ENCODE data around the gene PDP2.

PDP2 gene

DNA sequence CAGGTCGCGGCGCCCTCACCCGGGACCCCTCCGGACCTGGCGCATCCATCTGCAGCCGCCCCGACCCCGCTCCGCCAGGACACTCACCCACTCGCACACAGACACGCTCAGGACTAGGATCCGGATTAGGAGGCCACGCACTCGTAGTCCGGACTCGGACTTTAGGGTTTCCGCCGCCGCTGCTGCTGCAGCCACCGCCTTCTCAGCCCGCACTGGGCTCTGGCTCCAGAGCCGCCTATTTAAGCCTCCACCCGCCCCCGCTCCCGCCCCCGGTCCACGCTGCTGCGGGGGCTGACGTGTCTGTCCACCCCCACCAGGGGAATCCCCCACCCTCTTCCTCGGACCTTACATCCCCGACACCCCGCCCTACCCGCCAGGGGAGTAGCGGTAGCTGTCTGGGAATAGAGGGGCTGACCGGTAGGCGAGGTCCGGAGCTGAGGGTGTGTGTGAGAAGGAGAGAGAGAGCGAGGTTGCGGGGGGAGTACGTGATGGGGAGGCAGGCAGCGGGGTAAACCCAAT, 45.1 kb downstream of the PDP2 start, which contains the start of gene RRAD:
Gene RRAD (minus strand): TSS at position 214 of the 519 bp plus-strand sequence. CDS start 356 bp downstream, outside the sequence.
- TF ChIP-seq, protein P1, sequence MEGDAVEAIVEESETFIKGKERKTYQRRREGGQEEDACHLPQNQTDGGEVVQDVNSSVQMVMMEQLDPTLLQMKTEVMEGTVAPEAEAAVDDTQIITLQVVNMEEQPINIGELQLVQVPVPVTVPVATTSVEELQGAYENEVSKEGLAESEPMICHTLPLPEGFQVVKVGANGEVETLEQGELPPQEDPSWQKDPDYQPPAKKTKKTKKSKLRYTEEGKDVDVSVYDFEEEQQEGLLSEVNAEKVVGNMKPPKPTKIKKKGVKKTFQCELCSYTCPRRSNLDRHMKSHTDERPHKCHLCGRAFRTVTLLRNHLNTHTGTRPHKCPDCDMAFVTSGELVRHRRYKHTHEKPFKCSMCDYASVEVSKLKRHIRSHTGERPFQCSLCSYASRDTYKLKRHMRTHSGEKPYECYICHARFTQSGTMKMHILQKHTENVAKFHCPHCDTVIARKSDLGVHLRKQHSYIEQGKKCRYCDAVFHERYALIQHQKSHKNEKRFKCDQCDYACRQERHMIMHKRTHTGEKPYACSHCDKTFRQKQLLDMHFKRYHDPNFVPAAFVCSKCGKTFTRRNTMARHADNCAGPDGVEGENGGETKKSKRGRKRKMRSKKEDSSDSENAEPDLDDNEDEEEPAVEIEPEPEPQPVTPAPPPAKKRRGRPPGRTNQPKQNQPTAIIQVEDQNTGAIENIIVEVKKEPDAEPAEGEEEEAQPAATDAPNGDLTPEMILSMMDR (IDR thresholded peaks at IDR 0.05): no peak

- TF ChIP-seq, protein P1 (IDR thresholded peaks at IDR 0.05): no peak
Measured at GRCh38 chr16:66926171-66926947, 46.0 kb downstream of the PDP2 start.

DNA sequence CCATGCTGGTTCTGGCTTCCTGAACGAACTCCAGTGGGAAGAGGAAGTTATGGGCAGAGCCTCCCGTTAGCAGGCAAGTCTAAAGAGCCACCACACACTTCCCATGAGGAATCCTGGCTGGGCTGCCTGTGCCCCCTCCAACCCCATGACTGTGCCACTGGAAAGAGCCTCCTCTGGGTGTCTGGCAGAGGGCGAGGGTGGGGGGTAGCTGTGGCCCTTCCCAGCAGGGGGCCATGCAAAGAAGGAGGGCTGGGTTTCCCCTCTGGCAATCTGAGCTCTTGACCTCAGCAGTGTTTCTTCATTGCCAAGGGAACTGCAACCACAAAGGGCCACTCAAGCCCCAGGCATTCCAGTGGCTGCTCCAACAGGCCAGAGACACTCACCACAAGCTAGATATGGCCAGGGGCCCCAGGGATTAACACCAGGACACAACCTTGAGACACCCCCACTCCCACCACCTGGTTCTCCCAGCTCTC, 46.7 kb downstream of the PDP2 start:
- TF ChIP-seq, protein P1 (IDR thresholded peaks at IDR 0.05): no peak

DNA sequence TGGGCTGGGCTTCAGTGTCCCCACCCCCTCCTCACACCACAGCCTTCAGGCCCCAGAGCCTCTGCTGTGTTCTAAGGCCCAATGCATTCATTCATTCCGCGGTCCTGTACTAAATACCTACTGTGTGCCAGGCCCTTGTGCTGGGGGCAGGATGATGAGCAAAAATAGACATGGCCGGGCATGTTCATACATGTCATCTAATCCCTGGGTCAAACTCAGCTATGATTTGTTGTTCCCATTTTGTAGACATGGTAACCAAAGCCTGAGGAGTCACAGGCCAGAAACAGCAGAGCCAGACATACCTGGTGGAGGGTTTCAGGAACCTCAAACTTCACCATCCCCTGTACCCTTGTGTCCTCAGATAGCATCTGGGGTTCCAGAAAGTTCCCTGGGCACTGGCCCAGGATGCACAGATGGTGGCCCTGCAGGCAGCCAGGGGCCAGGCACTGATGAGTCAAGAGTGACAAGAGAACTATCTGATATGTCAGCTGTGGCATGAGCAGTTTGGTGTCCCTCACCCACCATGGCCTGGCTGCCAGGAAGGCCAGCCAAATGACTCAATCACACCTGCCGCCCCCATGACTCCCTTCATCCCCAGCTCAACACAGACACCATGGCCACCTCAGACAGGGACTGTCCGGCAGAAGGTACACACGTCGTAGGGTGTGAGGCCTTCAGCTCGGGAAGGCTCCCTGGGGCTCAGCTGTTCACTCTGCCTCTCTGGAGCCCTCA, 47.8 kb downstream of the PDP2 start:
- TF ChIP-seq, protein P1 (IDR thresholded peaks at IDR 0.05): no peak

GRCh38 chr16:66928702-66929388, 48.5 kb downstream of the PDP2 start:
- TF ChIP-seq, protein P1 (IDR thresholded peaks at IDR 0.05): peak; percentile 26; the same call in 1 of the 2 replicates

- TF ChIP-seq, protein P1 (IDR thresholded peaks at IDR 0.05): no peak
Measured at GRCh38 chr16:66930189-66930588, 49.9 kb downstream of the PDP2 start.

- TF ChIP-seq, protein P1 (IDR thresholded peaks at IDR 0.05): no peak
Measured at GRCh38 chr16:66931665-66932064, 51.4 kb downstream of the PDP2 start.

Measured in LNCAP (cell line).